Stimulated activated CD4-positive, alpha-beta T cell treated with anti-CD3 and anti-CD28 coated beads, Interleukin-4, amount 100 ng/mL, for 24 hours (primary cell): ENCODE measurements around the gene PLCB4.

Experiments
- DNase-seq: peaks from one replicate; pipeline ENCODE4 v3.0.0-alpha.2; 2020

Gene PLCB4

DNA sequence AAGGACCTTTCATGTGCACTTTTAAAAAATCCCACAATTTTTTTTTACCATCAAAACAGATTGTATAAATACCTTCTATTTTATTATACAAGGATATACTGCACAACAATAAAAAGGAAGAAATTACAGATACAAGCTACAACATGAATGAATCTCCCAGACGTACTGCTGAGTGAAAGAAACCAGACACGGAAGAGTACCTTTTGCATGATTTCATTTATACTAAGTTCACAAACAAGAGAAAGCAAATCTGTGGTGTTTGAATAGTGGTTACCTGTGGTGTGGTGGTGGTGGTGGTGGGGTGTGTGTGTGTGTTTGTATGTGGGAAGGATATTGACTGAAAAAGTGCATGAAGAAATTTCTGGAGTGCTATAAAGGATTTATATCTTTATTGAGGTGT, 6.8 kb upstream of the PLCB4 start:
- no peak for DNase-seq

DNA sequence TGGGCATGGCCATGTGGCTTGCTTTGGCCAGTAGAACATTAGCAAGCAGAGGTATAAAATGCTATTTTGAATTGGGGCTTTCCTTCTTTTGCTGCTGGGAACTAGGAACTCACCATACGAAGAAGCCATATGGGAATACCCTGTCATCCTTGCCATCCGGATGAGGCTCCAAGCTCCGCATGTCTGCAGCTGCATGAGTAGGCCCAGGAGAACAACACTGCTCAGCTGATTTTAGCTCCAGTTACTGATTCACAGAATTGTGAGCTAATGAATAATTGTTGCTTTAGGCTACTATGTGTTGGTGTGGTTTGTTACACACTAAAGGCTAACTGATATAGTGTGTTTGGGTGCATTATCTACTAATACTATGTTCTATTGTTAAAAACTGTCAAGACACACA, 2.7 kb upstream of the PLCB4 start:
- no peak for DNase-seq

DNA sequence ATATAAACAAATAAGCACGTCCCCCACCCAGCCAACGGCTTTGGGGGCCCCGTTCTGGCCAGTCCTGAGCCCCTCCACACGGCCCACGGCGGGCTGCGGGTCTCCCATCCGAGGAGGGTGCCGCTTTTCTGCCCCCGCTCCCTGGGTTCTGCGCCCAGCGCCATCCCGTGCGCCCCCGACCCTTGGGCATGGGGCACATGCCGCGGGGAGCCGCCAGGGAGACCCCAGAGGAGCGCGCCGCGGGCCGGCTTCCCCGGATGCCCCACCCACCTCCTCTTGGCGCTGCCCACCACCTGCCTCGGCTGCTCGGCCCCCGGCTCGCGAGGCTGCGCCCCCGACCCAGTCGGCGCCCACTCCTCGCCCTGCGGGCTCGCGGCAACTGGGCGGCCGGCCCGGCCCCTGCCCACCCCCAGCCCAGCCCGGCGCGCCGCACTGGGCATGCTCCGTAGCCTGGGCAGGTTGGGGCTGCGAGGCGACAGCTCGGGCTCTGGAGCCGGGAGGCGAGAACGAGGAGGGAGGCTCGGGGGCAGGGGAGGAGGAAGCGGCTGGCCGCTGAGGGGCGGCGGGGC, 570 bp upstream of the PLCB4 start:
- DNase-seq = no peak

DNA sequence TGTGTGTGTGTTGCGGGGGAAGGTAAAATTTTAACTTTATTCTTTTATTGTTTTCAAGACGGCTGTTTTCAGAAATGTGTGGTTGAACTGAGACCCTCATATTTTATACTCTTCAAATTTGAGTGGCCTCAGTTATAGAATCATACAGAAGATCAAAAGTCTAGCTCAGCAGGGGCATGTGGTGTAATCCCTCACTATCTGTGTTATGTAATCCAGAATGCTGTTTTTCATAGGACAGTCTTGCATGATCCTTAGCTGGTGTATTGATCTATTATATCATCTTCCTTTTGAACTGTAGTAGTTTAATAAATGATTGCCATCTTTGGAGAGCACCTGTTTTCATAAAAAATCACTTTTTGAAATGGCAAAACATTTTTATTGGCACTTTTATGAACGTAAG, 1.4 kb downstream of the PLCB4 start:
- DNase-seq = no peak

DNA sequence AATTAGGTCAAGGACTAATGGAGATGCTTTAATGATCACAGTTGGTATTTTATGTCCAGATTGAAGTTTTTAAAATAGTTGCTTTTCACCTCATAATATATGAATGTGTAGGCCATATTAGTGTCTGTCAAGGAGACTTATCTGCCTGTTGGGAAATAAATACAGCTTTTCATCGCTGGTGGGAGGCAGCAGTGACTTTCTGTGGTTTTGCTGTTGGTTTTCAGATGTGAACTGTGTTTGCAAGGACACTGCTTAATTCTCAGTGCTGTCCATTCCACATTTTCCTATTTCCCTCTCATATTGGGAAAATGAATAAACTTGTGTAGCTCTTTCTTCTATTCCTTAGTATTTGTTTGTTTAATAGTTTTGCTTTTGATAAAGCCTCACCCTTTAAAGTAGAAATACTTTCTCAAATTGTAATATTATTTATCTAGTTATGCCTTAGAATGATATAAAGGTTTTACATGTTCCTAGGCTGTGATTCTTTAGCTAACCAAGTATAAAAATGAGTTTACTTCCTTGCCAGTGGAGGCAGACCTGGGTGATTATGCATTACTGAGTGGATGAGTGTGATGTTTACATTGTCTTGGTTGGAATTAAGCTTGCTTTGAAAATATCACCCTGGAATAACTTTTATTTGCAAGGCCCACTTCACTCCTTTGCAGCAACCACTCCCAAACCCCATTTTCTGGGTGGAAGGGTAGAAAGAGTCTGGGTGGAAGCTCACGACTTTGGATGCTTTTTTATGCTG, 3.3 kb downstream of the PLCB4 start:
- DNase-seq = no peak

DNA sequence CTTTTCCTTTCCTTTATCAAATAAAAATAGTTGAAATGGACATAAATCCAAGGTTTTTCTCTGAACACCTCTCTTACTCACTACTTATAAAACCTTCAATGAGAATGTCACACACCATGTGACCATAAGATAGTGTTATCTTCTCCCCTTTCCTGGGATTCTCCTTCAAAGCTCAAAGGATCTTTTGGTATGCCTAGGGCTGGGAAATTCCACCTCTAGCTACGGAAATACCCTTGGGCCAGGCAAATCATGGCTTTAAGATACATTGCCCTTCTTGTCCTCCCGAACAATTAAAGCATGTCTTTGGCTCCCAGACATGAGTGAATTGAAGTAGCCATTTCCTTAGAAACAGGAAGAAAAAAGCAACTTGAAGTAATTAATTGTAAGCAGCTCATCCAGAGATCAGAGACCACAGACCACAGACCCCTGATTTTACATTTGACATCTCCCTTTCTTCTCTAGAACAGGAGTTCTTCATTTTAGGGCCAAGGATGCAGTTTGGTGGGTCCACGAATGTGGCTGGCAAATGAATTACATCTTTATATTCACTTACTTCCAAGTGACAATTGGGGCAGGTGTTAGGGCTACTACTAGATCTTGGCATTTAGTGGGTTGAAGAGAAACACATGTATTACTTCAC, 4.1 kb downstream of the PLCB4 start:
- DNase-seq = no peak

DNA sequence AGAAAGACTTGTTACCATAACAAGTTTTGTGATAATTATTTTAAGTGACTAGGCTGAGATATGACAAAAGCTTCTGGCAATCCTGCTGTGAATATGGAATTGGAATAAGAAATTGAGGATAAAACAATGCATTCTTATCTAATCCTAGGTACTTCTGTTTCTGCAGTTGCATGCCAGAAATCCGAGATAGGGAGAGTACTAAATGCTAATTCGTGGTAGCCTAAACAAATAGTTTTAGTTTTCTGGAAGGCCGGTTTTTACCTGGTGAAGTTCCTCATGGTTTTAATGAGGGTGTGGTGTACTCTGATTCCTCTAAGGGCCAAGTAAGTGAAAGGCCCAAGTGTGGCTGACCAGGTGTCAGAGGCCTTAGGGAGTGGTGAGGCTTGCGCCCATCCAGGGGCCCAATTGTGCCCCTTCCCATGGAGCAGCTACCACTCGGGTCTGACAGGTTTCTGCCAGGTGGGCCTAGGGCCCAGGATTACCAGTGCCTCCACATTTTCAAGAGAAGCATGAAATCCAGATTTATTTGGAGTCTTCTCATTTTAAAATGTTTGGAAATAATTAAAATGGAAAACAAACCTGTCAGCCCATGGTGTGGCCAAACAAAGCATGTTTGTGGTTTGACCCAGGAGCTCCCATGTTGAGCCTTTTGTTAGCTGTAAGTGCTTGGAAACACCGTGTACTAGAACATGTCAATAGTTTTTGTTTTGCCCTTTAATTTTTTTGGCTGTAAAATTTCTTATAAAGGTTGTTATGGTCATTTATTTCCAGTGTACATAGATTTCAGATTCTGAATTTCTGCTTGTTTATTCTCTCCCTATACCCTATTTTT, 6.6 kb downstream of the PLCB4 start:
- DNase-seq = no peak

DNA sequence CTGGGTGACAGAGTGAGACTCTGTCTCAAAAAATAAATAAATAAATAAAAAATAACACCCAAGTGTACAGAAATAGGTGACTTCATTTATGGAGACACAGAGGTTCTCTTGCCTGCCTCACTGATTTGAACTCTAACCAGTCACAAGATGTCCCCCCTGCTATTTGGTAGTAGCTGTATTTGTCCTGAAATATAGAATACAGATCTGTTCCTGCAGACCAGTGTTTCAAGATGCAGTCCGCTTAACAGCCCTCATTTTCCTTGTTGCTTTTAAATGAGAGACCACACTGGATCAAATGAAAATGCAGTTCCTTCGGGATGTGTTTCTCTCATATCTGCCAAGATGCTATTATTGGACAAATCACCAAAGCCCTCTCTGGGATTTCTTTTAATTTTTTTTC, 7.6 kb downstream of the PLCB4 start:
- no peak for DNase-seq

DNA sequence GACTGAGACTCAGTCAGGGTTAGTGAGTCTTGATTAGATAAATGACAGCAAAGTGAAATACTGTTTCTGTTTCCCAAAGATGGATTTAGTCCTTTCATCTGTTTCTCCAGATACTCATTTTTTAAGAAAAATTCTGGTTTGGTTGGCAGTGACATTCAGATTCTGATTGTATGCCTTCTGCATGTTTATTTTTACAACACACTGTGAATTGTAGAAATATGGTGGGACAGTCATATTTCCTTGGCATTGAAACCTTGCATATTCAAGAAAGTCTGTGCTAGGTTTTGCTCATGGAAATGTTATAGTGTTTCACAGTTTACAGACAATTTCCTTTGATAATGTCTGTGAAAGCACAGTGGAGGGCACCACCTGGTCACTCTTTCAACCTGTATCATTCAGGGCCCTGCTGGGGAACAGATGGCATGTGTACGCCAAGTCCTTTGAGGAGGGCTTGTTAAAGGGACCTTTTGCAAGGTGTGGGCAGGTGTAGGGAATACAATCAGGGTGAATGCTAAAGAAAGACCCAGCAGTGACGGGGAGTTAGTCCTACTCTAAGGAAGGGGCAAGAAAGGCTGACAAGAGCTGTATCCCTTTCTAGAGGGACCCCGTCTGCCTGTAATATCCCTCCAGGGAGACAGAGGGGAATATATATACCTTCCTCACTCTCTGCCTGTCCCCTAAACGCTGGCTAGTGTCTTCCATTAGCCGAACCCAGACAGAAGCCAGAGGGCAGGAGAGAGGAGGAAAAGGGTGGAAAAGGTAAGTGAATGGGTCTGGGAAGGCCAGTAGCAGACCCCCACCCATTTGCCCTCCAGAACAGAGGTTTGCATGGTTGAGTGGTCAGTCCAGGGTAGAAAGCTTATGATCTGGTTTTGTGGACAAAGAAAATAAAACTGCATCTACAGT, 10.2 kb downstream of the PLCB4 start:
- no peak for DNase-seq

DNA sequence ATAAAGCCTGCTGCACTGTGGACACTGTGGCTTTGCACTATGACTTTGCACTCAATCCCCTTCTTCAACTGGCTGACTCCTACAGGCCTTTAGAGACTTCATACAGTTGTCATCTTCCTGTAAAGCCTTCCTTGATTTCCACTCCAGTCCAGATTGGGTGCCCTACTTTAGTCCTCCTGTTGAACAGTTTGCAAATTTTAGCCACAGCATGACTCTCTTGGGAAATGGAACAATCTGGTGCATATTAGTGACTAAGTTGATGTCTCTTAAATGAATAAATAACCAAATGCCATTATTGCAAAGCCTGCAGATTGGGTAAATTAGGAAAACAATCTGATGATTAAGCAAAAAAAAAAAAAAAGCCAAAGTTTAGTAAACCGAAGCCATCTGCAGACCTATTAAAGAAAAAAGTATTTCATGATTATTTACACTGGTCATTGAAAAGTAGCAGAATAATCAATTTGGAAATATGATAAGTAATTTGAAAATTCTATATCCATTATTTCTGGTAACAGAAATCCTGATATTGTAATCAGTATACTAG, 12.6 kb downstream of the PLCB4 start:
- DNase-seq = no peak

DNA sequence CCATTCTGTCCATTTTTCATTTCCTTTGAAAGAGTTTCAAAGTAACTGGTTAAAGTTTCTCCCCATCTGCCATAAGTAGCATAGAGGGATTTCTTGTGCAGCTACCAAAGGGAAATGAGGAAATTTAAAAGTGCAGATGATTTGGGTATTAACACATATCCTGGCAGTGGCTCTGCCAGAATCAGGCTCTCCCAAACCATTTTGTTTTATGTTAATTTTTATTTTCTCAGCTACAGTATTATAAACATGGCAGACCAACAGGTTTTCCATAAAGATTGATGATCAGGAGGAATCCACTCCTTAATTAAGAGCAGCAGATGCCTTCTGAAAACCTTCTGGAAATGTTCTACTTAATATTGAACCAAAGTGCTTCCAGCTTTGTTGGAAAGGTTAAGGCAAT, 13.9 kb downstream of the PLCB4 start:
- no peak for DNase-seq

DNA sequence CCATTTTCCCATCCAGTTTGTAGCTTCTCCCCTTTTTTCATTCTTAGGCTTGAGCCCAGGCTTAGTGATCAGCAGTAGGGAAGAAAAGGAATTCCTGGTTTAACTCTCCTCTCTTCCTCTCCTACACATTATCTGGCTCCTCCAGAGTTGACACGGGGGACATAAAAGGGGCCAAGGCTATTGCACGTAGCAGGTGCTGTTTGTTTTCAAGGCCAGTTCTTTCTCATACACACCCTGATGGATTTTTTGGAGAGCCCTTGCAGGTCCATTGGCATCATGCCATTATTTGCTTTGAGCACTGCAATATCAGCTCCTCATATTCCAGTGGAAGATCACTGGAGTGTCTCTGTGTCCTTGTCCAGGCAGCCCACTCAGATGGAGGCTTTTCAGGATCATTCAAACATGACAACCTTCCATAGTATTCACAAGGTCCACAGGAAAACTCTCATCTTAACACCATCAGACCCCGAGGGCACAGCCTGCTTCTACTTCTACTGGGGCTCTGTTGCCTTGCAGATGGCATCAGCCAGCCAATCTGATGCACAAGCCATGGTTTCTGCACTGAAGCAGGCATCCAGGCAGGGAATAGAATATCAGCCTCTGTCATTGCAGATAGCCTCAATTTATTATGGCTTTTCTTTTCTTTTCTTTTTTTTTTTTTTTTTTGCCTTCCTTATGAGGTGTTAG, 18.8 kb downstream of the PLCB4 start:
- DNase-seq = no peak

DNA sequence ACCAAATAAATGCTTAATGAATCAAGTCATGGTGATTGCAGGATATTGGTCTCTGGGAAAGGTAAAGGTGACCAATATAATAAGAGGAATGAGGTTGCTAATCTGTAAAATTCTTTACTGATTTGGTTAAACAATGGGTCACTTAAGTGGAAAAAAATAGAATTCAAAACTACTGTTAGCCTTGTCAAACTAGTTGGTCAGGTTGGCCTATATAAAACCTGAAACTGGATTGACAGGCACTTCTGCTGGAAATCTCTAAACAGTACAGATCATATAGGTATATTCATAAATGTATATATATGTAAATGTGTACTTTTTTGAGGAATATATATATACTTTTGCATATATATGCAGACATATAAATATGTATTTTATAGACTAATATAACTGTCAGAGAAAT, 19.7 kb downstream of the PLCB4 start:
- DNase-seq = no peak

DNA sequence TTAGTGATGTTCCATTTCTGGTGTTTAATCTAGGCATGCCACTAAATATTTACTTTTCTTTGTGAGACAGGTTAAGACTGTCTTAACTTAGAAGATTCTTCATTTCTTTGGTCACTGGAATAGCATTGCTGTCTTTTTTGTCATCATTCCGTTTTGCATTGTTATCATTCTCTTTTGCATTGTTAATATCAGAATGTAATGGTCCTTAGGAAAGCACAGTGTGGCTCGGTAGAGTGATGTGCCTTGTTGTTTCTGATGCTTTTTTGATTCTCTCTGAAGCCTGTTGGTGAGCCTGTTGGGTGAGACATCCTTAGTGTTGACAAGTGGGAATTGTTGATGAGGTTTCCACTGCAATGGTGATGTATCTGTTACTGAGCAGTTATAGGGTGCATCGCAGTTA, 23.2 kb downstream of the PLCB4 start:
- DNase-seq = no peak

DNA sequence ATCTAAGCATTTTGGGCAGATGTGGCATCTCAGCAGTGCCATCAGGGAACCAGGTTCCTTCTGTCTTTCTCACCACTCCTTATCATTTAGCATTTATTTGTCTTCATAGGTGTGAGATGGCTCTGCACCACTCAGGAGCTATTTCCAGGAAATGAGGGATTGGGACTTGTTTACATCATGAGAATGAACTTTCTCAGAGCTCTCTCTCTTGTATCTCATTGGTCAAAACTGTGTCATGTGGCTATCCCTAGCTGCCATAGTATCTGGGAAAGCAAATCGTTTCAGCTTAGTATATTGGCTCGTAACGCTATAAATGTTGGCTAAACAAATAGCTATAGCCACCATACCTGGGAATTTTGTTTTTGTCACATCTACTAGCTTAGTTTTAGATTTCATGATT, 23.8 kb downstream of the PLCB4 start:
- DNase-seq = no peak

DNA sequence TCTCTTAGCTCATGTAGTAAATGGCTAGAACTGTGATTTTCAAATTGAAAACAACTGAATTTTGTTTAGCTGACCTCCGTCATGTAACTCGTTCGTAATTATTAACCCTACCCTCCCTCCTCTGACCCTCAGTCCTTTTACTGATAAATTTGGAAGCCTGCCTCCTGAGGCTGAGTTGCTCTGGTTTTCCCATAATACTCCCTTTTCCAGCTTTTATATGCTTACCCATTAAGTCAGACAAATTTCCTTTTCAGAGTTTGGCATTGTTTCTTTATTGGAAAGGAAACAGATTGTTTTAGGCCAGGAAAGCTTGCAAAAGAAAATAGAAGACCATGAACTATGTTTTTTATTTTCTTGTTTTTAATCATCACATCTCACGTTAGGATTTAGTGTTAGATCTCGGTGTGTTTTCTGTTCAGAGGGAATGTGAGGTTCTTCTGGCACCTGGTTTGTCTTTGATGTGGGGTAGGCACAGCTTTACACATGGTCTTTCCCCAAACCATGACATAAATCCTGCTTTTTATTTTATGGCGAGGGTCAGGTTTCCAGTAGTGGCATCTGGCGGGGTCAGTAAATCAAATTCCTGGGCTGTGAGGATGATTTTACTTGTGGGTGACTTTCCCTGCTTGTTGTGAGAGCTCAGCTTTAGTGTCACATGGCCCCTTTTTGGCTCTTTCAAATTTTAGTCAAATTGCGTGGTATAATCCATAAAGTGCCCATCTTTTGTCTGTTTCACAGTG, 24.5 kb downstream of the PLCB4 start:
- no peak for DNase-seq

DNA sequence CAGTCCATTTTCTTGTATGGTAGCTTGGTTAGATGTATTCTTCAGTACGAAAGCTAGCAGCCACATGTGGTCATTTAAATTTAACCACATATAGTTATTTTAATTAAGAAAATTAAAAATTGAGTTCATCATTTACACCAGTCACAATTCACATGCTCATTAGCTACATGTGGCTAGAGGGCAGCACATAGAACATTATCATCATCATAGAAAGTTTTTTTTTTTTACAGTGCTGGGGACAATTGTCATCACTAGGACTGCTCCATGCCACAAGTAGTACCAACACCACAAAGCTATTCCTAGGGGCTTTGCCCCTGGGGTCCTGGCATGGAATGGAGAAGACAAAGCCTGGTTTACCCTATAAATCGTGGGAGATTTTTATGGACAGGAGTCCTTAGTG, 30.5 kb downstream of the PLCB4 start:
- no peak for DNase-seq

DNA sequence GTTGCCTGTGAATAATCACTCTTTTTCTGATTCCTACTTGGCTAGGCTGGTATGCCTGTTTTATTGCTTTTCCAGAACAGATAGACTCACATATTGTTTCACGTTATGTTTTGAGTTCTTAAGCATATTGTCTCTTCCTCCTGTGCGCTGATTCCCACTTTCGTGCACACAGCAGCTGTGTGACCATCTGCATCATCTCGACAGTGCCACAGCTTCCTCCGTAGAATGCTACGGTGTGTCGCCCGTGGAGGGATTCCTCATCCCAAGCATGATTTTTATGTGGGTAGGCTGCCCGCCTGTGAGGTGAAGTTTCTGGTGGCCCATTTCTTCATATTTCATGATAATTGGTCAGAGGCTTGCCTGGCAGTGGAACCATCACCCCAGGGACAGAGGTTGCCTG, 31.8 kb downstream of the PLCB4 start:
- no peak for DNase-seq

DNA sequence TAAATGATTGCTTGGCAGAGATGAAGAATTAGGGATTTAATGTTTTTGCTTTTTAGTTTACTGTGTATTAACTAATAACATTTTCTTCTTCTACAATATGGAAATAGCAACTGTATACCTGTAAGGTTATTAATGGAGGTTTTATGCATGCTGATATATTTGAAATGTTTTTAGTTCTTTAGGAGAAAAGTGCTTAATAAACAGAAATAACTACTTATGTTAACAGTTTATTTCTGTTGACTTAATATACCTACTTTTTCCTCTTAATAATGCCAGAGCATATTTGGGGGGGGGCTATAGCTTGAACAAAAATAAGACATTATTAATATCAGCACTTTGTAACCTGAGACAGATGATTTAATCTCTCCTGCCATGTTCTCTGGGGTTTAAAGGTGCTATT, 33.6 kb downstream of the PLCB4 start:
- DNase-seq = no peak

DNA sequence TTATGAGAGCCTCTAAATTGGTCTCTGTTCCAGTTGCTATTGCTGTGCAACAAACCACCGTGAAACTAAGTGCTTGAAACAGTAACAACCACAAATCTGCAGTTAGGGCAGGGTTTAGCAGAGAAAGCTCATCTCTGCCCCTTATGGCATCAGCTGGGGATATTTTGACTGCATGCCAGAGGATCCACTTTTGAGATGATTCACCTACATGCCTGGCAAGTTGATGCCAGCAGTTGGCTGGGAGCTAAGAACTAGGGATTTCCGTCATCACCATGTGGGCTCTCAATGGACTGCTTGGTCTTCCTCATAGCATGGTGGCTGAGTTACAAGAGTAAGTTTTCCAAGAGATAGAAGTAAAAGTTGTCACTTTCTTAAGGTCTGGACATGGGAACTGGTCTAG, 35.1 kb downstream of the PLCB4 start:
- DNase-seq = no peak

DNA sequence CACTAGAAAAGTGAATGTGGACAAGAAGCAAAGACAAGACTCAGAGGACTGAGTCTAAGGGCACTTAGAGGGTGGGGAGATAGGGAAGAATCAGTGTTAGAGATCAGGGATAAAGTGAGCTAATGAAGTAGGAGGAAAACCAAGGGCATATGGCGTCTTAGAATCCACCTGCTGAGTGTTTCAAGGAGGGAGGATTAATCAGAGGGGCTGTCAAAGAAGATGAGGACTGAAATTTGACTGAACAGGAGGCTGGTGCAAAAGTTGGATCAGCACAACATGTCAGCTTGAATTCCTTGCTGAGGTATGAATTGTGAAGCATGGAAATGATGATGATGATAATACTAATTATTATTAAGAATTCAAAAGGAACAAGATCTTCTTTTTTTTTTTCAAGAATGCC, 39.4 kb downstream of the PLCB4 start:
- no peak for DNase-seq
